ENCODE data around the gene CENPH.

DNA sequence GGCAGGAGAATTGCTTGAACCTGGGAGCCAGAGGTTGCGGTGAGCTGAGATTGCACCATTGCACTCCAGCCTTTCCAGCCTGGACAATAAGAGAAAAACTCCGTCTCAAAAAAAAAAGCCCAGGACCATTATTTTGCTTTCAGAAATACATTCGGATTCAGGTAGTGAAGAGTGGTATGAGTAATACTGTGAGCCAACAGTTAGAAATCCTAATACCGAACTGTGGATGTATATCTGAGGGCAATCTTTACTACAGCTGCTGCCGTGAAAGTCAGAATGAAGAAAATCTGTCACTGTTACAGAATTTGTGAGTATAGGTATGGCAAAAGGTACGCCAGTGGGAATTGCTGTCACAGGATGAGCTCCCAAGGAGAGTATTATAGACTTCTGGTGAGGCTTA, 41.9 kb downstream of the CENPH start:
- TF ChIP-seq POLR2A (IDR thresholded peaks at IDR 0.05): no peak
- TF ChIP-seq, protein P1, sequence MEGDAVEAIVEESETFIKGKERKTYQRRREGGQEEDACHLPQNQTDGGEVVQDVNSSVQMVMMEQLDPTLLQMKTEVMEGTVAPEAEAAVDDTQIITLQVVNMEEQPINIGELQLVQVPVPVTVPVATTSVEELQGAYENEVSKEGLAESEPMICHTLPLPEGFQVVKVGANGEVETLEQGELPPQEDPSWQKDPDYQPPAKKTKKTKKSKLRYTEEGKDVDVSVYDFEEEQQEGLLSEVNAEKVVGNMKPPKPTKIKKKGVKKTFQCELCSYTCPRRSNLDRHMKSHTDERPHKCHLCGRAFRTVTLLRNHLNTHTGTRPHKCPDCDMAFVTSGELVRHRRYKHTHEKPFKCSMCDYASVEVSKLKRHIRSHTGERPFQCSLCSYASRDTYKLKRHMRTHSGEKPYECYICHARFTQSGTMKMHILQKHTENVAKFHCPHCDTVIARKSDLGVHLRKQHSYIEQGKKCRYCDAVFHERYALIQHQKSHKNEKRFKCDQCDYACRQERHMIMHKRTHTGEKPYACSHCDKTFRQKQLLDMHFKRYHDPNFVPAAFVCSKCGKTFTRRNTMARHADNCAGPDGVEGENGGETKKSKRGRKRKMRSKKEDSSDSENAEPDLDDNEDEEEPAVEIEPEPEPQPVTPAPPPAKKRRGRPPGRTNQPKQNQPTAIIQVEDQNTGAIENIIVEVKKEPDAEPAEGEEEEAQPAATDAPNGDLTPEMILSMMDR (IDR thresholded peaks at IDR 0.05): no peak
